ENCODE data around the gene OR2V2. TPM values are rescaled to one million over a fixed set of nuclear protein-coding genes. Genes with fewer than 3 reads are reported as not detected.
A peak's percentile ranks its signal among the peaks of the same experiment; 100 is the strongest.

The OR2V2 gene
- total and polyA plus RNA-seq, 3 donors from 2014 or later: not detected

- intact Hi-C loops (cut with DNase I; ENCODE audit: low total_unique reads): no loop called here
- DNase-seq: no peak
- no peak for TF ChIP-seq POLR2A (IDR thresholded peaks at IDR 0.05)
- TF ChIP-seq CTCF (IDR thresholded peaks at IDR 0.05): no peak
- H3K4me1 ChIP-seq: no peaks in the 10 kb centered on the region
- H3K4me3 ChIP-seq: no peak overlapping the region
- H3K27me3 ChIP-seq: no peaks in the 10 kb centered on the region
- no peaks in the 10 kb centered on the region for H3K36me3 ChIP-seq (ENCODE audit: low read depth, missing control alignments)
- H3K9me3 ChIP-seq: no peaks in the 10 kb centered on the region
- 89 to 91% methylated on average over 11 of the region's 11 CpGs for WGBS, 2 donors
- H3K27ac ChIP-seq: no peak overlapping the region
Measured at GRCh38 chr5:181131514-181131913, 15.9 kb upstream of the OR2V2 start.

GRCh38 chr5:181133083-181133482 lies 14.3 kb upstream of the OR2V2 start:
- Histone ChIP-seq H3K4me3 (no peak overlapping the region), H3K27me3 (no peaks in the 10 kb centered on the region), H3K27ac (no peak overlapping the region), H3K9me3 (no peaks in the 10 kb centered on the region), H3K36me3 (ENCODE audit: low read depth, missing control alignments) (no peaks in the 10 kb centered on the region), H3K4me1 (no peaks in the 10 kb centered on the region)
- TF ChIP-seq POLR2A (IDR thresholded peaks at IDR 0.05) (no peak), CTCF (IDR thresholded peaks at IDR 0.05) (no peak)
- no peak for DNase-seq
- 76 to 87% methylated on average over 3 of the region's 3 CpGs for WGBS, 2 donors
- intact Hi-C loops (cut with DNase I; ENCODE audit: low total_unique reads): no loop called here

- Histone ChIP-seq H3K4me3 (no peak overlapping the region), H3K4me1 (no peaks in the 10 kb centered on the region), H3K27ac (no peak overlapping the region), H3K27me3 (no peaks in the 10 kb centered on the region), H3K9me3 (no peaks in the 10 kb centered on the region), H3K36me3 (ENCODE audit: low read depth, missing control alignments) (no peaks in the 10 kb centered on the region)
- 74 to 81% methylated on average over 10 of the region's 10 CpGs for WGBS, 2 donors
- TF ChIP-seq POLR2A (IDR thresholded peaks at IDR 0.05) (no peak), CTCF (IDR thresholded peaks at IDR 0.05) (no peak)
- intact Hi-C loops (cut with DNase I; ENCODE audit: low total_unique reads): no loop called here
- DNase-seq: peak; percentile 28
Measured at GRCh38 chr5:181133610-181134231, 13.7 kb upstream of the OR2V2 start.

GRCh38 chr5:181134259-181134658 lies 13.1 kb upstream of the OR2V2 start:
- intact Hi-C loops (cut with DNase I; ENCODE audit: low total_unique reads): no loop called here
- no peak for DNase-seq
- TF ChIP-seq CTCF (IDR thresholded peaks at IDR 0.05): no peak
- Histone ChIP-seq H3K27ac (no peak overlapping the region), H3K36me3 (ENCODE audit: low read depth, missing control alignments) (no peaks in the 10 kb centered on the region), H3K27me3 (no peaks in the 10 kb centered on the region), H3K9me3 (no peaks in the 10 kb centered on the region), H3K4me1 (no peaks in the 10 kb centered on the region), H3K4me3 (no peak overlapping the region)
- 80 to 86% methylated on average over 6 of the region's 6 CpGs for WGBS, 2 donors

GRCh38 chr5:181136361-181136955 lies 10.9 kb upstream of the OR2V2 start:
- H3K27ac ChIP-seq: no peak overlapping the region
- no peak for DNase-seq
- H3K4me3 ChIP-seq: no peak overlapping the region
- no peaks in the 10 kb centered on the region for H3K27me3 ChIP-seq
- H3K9me3 ChIP-seq: no peaks in the 10 kb centered on the region
- no peaks in the 10 kb centered on the region for H3K36me3 ChIP-seq (ENCODE audit: low read depth, missing control alignments)
- TF ChIP-seq POLR2A (IDR thresholded peaks at IDR 0.05) (no peak), CTCF (IDR thresholded peaks at IDR 0.05) (no peak)
- WGBS, 2 donors: 92 to 93% methylated on average over 4 of the region's 4 CpGs
- H3K4me1 ChIP-seq: no peaks in the 10 kb centered on the region
- intact Hi-C loops (cut with DNase I; ENCODE audit: low total_unique reads): no loop called here
